Measurements from ENCODE around the gene PGBD1. TPM values are rescaled to one million over a fixed set of nuclear protein-coding genes. Genes with fewer than 3 reads are reported as not detected.

PGBD1 gene
- total and polyA plus RNA-seq, 2 of the 8 experiments (the other 6 are each of a cell fraction or from before 2014, with no cell fraction given) = 2.5 to 9.2 TPM

DNA sequence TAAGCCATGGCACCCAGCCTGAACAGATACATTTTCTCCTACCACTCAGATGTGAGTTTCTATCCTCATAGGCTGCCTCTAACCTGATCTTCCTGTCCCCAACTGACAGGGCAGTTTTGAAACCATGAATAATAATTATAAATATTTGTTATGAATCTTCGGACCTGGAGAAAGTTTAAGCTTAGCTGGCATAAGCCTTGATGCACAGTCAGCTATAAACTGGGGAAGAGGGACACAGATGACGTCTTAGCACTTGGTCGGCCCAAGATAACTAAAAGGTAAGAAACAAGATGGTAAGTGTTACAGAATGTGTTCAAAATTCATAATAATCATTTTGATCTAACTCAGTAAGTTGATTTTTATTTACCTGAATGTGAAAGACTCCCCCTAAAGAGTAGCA lies 37.4 kb upstream of the PGBD1 start (continued):
- TF ChIP-seq, protein P1, sequence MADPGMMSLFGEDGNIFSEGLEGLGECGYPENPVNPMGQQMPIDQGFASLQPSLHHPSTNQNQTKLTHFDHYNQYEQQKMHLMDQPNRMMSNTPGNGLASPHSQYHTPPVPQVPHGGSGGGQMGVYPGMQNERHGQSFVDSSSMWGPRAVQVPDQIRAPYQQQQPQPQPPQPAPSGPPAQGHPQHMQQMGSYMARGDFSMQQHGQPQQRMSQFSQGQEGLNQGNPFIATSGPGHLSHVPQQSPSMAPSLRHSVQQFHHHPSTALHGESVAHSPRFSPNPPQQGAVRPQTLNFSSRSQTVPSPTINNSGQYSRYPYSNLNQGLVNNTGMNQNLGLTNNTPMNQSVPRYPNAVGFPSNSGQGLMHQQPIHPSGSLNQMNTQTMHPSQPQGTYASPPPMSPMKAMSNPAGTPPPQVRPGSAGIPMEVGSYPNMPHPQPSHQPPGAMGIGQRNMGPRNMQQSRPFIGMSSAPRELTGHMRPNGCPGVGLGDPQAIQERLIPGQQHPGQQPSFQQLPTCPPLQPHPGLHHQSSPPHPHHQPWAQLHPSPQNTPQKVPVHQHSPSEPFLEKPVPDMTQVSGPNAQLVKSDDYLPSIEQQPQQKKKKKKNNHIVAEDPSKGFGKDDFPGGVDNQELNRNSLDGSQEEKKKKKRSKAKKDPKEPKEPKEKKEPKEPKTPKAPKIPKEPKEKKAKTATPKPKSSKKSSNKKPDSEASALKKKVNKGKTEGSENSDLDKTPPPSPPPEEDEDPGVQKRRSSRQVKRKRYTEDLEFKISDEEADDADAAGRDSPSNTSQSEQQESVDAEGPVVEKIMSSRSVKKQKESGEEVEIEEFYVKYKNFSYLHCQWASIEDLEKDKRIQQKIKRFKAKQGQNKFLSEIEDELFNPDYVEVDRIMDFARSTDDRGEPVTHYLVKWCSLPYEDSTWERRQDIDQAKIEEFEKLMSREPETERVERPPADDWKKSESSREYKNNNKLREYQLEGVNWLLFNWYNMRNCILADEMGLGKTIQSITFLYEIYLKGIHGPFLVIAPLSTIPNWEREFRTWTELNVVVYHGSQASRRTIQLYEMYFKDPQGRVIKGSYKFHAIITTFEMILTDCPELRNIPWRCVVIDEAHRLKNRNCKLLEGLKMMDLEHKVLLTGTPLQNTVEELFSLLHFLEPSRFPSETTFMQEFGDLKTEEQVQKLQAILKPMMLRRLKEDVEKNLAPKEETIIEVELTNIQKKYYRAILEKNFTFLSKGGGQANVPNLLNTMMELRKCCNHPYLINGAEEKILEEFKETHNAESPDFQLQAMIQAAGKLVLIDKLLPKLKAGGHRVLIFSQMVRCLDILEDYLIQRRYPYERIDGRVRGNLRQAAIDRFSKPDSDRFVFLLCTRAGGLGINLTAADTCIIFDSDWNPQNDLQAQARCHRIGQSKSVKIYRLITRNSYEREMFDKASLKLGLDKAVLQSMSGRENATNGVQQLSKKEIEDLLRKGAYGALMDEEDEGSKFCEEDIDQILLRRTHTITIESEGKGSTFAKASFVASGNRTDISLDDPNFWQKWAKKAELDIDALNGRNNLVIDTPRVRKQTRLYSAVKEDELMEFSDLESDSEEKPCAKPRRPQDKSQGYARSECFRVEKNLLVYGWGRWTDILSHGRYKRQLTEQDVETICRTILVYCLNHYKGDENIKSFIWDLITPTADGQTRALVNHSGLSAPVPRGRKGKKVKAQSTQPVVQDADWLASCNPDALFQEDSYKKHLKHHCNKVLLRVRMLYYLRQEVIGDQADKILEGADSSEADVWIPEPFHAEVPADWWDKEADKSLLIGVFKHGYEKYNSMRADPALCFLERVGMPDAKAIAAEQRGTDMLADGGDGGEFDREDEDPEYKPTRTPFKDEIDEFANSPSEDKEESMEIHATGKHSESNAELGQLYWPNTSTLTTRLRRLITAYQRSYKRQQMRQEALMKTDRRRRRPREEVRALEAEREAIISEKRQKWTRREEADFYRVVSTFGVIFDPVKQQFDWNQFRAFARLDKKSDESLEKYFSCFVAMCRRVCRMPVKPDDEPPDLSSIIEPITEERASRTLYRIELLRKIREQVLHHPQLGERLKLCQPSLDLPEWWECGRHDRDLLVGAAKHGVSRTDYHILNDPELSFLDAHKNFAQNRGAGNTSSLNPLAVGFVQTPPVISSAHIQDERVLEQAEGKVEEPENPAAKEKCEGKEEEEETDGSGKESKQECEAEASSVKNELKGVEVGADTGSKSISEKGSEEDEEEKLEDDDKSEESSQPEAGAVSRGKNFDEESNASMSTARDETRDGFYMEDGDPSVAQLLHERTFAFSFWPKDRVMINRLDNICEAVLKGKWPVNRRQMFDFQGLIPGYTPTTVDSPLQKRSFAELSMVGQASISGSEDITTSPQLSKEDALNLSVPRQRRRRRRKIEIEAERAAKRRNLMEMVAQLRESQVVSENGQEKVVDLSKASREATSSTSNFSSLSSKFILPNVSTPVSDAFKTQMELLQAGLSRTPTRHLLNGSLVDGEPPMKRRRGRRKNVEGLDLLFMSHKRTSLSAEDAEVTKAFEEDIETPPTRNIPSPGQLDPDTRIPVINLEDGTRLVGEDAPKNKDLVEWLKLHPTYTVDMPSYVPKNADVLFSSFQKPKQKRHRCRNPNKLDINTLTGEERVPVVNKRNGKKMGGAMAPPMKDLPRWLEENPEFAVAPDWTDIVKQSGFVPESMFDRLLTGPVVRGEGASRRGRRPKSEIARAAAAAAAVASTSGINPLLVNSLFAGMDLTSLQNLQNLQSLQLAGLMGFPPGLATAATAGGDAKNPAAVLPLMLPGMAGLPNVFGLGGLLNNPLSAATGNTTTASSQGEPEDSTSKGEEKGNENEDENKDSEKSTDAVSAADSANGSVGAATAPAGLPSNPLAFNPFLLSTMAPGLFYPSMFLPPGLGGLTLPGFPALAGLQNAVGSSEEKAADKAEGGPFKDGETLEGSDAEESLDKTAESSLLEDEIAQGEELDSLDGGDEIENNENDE (IDR thresholded peaks at IDR 0.05; ENCODE audit: insufficient replicate concordance, low read length) = no peak

Data from H1 (cell line).